Measurements from ENCODE around the gene NFKBIE.
"Not testable (repeated sequence)": the region's sequence is repeated elsewhere in the genome, so short reads cannot be mapped to it uniquely, and the experiment has no call there.

DNA sequence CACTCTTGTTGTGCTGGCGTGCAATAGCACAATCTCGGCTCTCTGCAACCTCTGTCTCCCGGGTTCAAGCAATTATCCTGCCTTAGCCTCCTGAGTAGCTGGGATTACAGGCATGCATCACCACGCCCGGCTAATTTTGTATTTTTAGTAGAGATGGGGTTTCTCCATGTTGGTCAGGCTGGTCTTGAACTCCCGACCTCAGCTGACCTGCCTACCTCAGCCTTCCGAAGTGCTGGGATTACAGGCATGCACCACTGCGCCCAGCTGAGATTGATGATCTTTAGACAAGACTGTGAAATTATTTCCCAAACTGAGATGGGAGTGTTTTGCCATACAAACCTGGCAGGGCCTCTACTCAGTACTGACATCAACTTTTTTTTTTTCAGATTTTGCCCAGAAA lies 49.3 kb upstream of the NFKBIE start:
- not testable (repeated sequence) for TF ChIP-seq CTCF (IDR thresholded peaks at IDR 0.05; ENCODE audit: low read length); EZH2 (IDR thresholded peaks at IDR 0.05; ENCODE audit: borderline replicate concordance, low read length)

All from OCI-LY1 (cell line).